ENCODE measurements around the gene SLC4A3. TPM values are rescaled to one million over a fixed set of nuclear protein-coding genes. Genes with fewer than 3 reads are reported as not detected.

Gene SLC4A3
- total RNA-seq, 1 donor from 2014 or later, result 2.1 TPM

DNA sequence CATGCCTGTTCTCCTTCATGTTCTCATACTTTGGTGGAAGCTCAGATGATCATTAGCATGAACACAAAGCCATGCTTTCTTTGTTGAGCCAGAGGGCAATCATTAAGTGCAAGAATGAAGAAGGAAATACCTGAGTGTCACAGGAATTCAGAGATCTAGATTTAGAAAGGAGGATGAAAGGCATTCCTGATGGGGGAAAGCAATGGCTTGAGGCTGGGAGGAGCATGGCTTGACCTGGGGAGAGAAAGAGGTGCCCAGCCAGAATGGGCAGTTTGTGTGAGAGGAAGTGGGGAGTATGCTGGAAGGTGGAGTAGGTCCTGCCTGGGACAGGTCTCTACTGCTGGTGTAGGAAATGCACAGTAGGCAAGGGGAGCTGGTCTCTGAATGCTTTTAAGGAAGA is 35.1 kb downstream of the SLC4A3 start:
- no peak for DNase-seq (ENCODE audit: low spot score)
- peaks cover 4% of the 10 kb centered on the region for H3K4me1 Mint-ChIP-seq (ENCODE audit: unreplicated experiment)
- peaks cover 4% of the 10 kb centered on the region for H3K9me3 Mint-ChIP-seq (ENCODE audit: unreplicated experiment)
- H3K4me3 Mint-ChIP-seq (ENCODE audit: unreplicated experiment), result no peak overlapping the region
- no peak overlapping the region for H3K27ac Mint-ChIP-seq (ENCODE audit: unreplicated experiment)
- peaks cover 8% of the 10 kb centered on the region for H3K36me3 Mint-ChIP-seq (ENCODE audit: low read depth, unreplicated experiment)
- TF ChIP-seq, protein P1, sequence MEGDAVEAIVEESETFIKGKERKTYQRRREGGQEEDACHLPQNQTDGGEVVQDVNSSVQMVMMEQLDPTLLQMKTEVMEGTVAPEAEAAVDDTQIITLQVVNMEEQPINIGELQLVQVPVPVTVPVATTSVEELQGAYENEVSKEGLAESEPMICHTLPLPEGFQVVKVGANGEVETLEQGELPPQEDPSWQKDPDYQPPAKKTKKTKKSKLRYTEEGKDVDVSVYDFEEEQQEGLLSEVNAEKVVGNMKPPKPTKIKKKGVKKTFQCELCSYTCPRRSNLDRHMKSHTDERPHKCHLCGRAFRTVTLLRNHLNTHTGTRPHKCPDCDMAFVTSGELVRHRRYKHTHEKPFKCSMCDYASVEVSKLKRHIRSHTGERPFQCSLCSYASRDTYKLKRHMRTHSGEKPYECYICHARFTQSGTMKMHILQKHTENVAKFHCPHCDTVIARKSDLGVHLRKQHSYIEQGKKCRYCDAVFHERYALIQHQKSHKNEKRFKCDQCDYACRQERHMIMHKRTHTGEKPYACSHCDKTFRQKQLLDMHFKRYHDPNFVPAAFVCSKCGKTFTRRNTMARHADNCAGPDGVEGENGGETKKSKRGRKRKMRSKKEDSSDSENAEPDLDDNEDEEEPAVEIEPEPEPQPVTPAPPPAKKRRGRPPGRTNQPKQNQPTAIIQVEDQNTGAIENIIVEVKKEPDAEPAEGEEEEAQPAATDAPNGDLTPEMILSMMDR (IDR thresholded peaks at IDR 0.05; ENCODE audit: unreplicated experiment), result no peak
- H3K27me3 Mint-ChIP-seq (ENCODE audit: unreplicated experiment), result peaks cover 6% of the 10 kb centered on the region

DNA sequence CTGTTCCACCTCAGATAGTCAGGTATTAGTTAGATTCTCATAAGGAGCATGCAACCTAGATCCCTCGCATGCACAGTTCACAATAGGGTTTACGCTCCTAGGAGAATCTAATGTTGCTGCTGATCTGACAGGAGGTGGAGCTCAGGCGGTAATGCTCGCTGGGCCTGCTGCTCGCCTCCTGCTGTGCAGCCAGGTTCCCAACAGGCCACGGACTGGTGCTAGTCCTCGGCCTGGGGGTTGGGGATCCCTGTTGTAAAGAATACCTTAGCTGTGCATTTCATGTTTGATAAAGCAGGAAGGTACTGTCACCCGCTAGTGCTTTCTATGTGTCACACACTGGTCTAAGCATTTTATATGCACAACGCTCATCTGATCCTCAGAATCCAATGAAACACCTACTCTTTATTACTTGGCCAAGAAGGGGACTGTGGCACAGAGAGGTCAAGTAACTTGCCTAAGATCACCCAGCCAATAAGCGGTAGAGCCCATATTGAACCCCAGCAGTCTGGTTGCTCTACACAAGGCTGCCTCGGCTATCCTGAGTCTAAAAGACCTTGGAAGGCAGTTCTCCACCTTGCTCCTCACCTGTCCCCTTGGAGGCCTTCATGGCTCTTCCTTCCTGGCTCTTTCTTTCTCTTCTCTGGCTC is 35.8 kb downstream of the SLC4A3 start:
- H3K27ac Mint-ChIP-seq (ENCODE audit: unreplicated experiment), result no peak overlapping the region
- H3K27me3 Mint-ChIP-seq (ENCODE audit: unreplicated experiment), result peaks cover 6% of the 10 kb centered on the region
- peaks cover 8% of the 10 kb centered on the region for H3K36me3 Mint-ChIP-seq (ENCODE audit: low read depth, unreplicated experiment)
- H3K4me3 Mint-ChIP-seq (ENCODE audit: unreplicated experiment), result no peak overlapping the region
- H3K4me1 Mint-ChIP-seq (ENCODE audit: unreplicated experiment), result peaks cover 4% of the 10 kb centered on the region
- peaks cover 4% of the 10 kb centered on the region for H3K9me3 Mint-ChIP-seq (ENCODE audit: unreplicated experiment)
- no peak for DNase-seq (ENCODE audit: low spot score)
- TF ChIP-seq, protein P1 (IDR thresholded peaks at IDR 0.05; ENCODE audit: unreplicated experiment), result no peak

GRCh38 chr2:219664041-219664440 is 36.6 kb downstream of the SLC4A3 start:
- Mint-ChIP-seq H3K4me3 (ENCODE audit: unreplicated experiment) (no peak overlapping the region), H3K27me3 (ENCODE audit: unreplicated experiment) (peaks cover 6% of the 10 kb centered on the region), H3K27ac (ENCODE audit: unreplicated experiment) (no peak overlapping the region), H3K9me3 (ENCODE audit: unreplicated experiment) (peaks cover 4% of the 10 kb centered on the region), H3K36me3 (ENCODE audit: low read depth, unreplicated experiment) (peaks cover 8% of the 10 kb centered on the region), H3K4me1 (ENCODE audit: unreplicated experiment) (peaks cover 7% of the 10 kb centered on the region)
- TF ChIP-seq, protein P1 (IDR thresholded peaks at IDR 0.05; ENCODE audit: unreplicated experiment), result no peak
- DNase-seq (ENCODE audit: low spot score), result no peak

GRCh38 chr2:219664944-219665343 is 37.5 kb downstream of the SLC4A3 start:
- TF ChIP-seq, protein P1 (IDR thresholded peaks at IDR 0.05; ENCODE audit: unreplicated experiment), result no peak
- no peak for DNase-seq (ENCODE audit: low spot score)
- Mint-ChIP-seq H3K27ac (ENCODE audit: unreplicated experiment) (no peak overlapping the region), H3K9me3 (ENCODE audit: unreplicated experiment) (peaks cover 4% of the 10 kb centered on the region), H3K36me3 (ENCODE audit: low read depth, unreplicated experiment) (peaks cover 8% of the 10 kb centered on the region), H3K4me3 (ENCODE audit: unreplicated experiment) (no peak overlapping the region), H3K27me3 (ENCODE audit: unreplicated experiment) (peaks cover 4% of the 10 kb centered on the region), H3K4me1 (ENCODE audit: unreplicated experiment) (peaks cover 7% of the 10 kb centered on the region)

DNA sequence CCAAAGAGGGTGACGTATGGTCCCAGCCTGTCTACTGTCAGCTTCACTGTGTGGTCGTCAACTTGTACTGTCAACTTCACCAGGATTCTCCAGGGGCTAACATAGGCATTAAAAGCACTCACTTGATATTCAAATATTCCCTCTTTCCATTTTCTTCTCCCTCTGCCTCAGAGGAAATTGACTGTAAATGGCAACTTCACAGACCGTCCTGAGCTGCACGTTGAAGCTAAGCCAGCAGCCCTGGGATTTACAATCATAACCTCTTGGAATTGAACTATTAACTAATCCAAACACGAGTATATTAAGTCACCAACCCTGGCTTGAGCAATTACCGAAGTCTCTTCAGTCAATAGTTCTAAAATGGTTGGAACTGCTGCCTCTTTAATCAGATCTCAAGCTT is 38.5 kb downstream of the SLC4A3 start:
- Mint-ChIP-seq H3K27ac (ENCODE audit: unreplicated experiment) (no peak overlapping the region), H3K36me3 (ENCODE audit: low read depth, unreplicated experiment) (peaks cover 8% of the 10 kb centered on the region), H3K4me3 (ENCODE audit: unreplicated experiment) (no peak overlapping the region), H3K4me1 (ENCODE audit: unreplicated experiment) (peaks cover 7% of the 10 kb centered on the region), H3K27me3 (ENCODE audit: unreplicated experiment) (peaks cover 3% of the 10 kb centered on the region), H3K9me3 (ENCODE audit: unreplicated experiment) (peaks cover 4% of the 10 kb centered on the region)
- DNase-seq (ENCODE audit: low spot score), result no peak
- TF ChIP-seq, protein P1 (IDR thresholded peaks at IDR 0.05; ENCODE audit: unreplicated experiment), result no peak
